HepG2 (cell line): ENCODE results near the gene BCAS3. TPM values are rescaled to one million over a fixed set of nuclear protein-coding genes. Genes with fewer than 3 reads are reported as not detected.
"Not testable (repeated sequence)": the region's sequence is repeated elsewhere in the genome, so short reads cannot be mapped to it uniquely, and the experiment has no call there.

Experiments
- ATAC-seq: fragments of 200-7000 bp; cut with Tn5 transposase; 3 replicates; pipeline ENCODE4 v1.9.1; 2020; ENCODE audit warnings: mild to moderate bottlenecking, moderate library complexity
- BruUV-seq: library from RNA; stranded (reverse); fragments of 400-500 nt; replicated peaks from 2 replicates; lab custom pipeline; 2021; lab: Mats Ljungman, UMichigan
- CTCF ChIA-PET: fragments of 300-600 bp; formaldehyde crosslinking; extraction: SDS; loops from one replicate; lab custom pipeline; 2021; ENCODE audit warnings: low total read pairs, inconsistent platforms, low intra/inter-chr PET ratio; lab: Yijun Ruan, JAX
- POLR2A ChIA-PET: fragments of 350-600 bp; sonication (Branson Sonifier 250); formaldehyde crosslinking; loops from one replicate; lab custom pipeline; 2020; ENCODE audit warnings: antibody characterized with exemption, inconsistent platforms; lab: Yijun Ruan, JAX
- DNase-seq: peaks from one replicate; pipeline ENCODE4 v3.0.0-alpha.2; 2015; ENCODE audit warnings: low spot score
- FAIRE-seq: peaks from 3 replicates; lab custom pipeline; 2011; peaks lifted over from hg19 to GRCh38; lab: Jason Lieb, UNC
- H2AFZ ChIP-seq: one replicate; pipeline ENCODE4 v1.6.1; 2011; ENCODE audit warnings: low read length, inconsistent platforms
- H3K27ac ChIP-seq: fragments of 300-600 bp; 3 replicates; pipeline ENCODE4 v1.8.0; 2011; ENCODE audit warnings: mixed run types, mild to moderate bottlenecking, mixed read lengths, low read length, inconsistent platforms; ENCODE audit not compliant: insufficient read depth; ENCODE audit errors: extremely low read length
- H3K27me3 ChIP-seq, 2 experiments: fragments of 200-600 bp in 1 of 2; 2 replicates in 1 of 2; 3 replicates in 1 of 2; pipeline versions ENCODE4 v1.6.0 to v1.8.0; 2011; ENCODE audit warnings: low read length in 2 of 2, mild to moderate bottlenecking in 2 of 2, moderate library complexity in 2 of 2, inconsistent platforms in 1 of 2; ENCODE audit not compliant: insufficient read depth in 2 of 2, control insufficient read depth in 1 of 2
- H3K36me3 ChIP-seq, 2 experiments: fragments of 200-600 bp in 1 of 2; replicated peaks in 1 of 2; 2 replicates in 1 of 2; 3 replicates in 1 of 2; pipeline versions ENCODE4 v1.5.1 to v1.8.0; 2011; ENCODE audit warnings: low read length in 2 of 2, inconsistent platforms in 1 of 2; ENCODE audit not compliant: insufficient read depth in 2 of 2, control insufficient read depth in 1 of 2
- H3K4me1 ChIP-seq: 2 replicates; pipeline ENCODE4 v1.5.1; 2012; ENCODE audit warnings: low read length, inconsistent platforms; ENCODE audit not compliant: insufficient read depth
- H3K4me2 ChIP-seq: 2 replicates; pipeline ENCODE4 v1.6.0; 2011; ENCODE audit warnings: low read depth, low read length, inconsistent platforms
- H3K4me3 ChIP-seq, 3 experiments: fragments of 200-600 bp in 1 of 3; sonication (generic), shearing (Covaris generic) in 1 of 3; replicated peaks in 1 of 3; 2 replicates each; pipeline ENCODE4 v1.5.1; 2011 to 2016; ENCODE audit warnings: low read length in 3 of 3, inconsistent platforms in 2 of 3, low read depth in 2 of 3, mild to moderate bottlenecking in 2 of 3, control low read depth in 1 of 3, mixed read lengths in 1 of 3; ENCODE audit not compliant: insufficient read depth in 1 of 3
- H3K79me2 ChIP-seq: one replicate; pipeline ENCODE4 v1.6.1; 2011; ENCODE audit warnings: low read length, inconsistent platforms; ENCODE audit not compliant: insufficient read depth
- H3K9ac ChIP-seq: 2 replicates; pipeline ENCODE4 v1.6.0; 2011; ENCODE audit warnings: mild to moderate bottlenecking, low read depth, low read length, inconsistent platforms; ENCODE audit not compliant: insufficient read depth
- H3K9me3 ChIP-seq: 2 replicates; pipeline ENCODE4 v1.5.1; 2012; ENCODE audit warnings: mild to moderate bottlenecking, low read length
- H4K20me1 ChIP-seq: 2 replicates; pipeline ENCODE4 v1.6.0; 2011; ENCODE audit warnings: inconsistent platforms, mild to moderate bottlenecking, low read length, moderate library complexity; ENCODE audit not compliant: insufficient read depth
- CEBPB ChIP-seq: IDR thresholded peaks from 2 replicates; pipeline ENCODE4 v1.6.1; 2011; ENCODE audit warnings: low read depth, low read length, improper control_type of control experiment, borderline replicate concordance
- CEBPG ChIP-seq: IDR thresholded peaks from 2 replicates; pipeline ENCODE4 v1.6.1; 2016
- E2F5 ChIP-seq: sonication (generic); formaldehyde crosslinking; conservative IDR thresholded peaks from 2 replicates; pipeline ENCODE4 v1.4.0; 2020; ENCODE audit warnings: missing genetic modification reagents
- ZNF281 ChIP-seq: sonication (generic); formaldehyde crosslinking; IDR thresholded peaks from 2 replicates; pipeline ENCODE4 v1.4.0; 2020; ENCODE audit warnings: missing genetic modification reagents, borderline replicate concordance
- WGBS: methylation state at CpG from one replicate; pipeline ENCODE4 v1.1.6; 2017; ENCODE audit warnings: low lambda C conversion rate; 5-methylcytosine and 5-hydroxymethylcytosine counted together
- in situ Hi-C: cut with HindIII; loops from 2 replicates; pipeline ENCODE4 v1.10.0; 2017; ENCODE audit warnings: low pct_unique_long_range_greater_than_20kb; ENCODE audit not compliant: extremely low pct_ligation_motif_present
- intact Hi-C: fragments of 100-400 bp; cut with micrococcal nuclease; formaldehyde crosslinking; loops from one replicate; pipeline ENCODE4 v1.10.0; 2022; ENCODE audit not compliant: unreplicated experiment
- polyA plus RNA-seq, 8 experiments: library from polyadenylated mRNA; depleted of rRNA in 3 of 8; stranded (reverse) in 7 of 8; unstranded in 1 of 8; fragments of >200 nt; fragmentation: Illumina TruSeq in 4 of 8; extraction: Trizol in 4 of 8; gene quantifications; 2 replicates each; pipeline versions ENCODE4 v1.2.1 to v1.2.3, GENCODE V29; 2011 to 2016; ENCODE audit warnings: low read depth in 4 of 8, missing spikeins in 1 of 8, mixed read lengths in 1 of 8; ENCODE audit not compliant: insufficient read depth in 1 of 8
- total RNA-seq, 5 experiments: library from RNA; depleted of rRNA; stranded (reverse); fragments of >200 nt; fragmentation: Illumina TruSeq; extraction: Trizol; gene quantifications; 2 replicates each; pipeline ENCODE4 v1.2.3, GENCODE V29; 2016; ENCODE audit warnings: low read depth in 1 of 5

BCAS3 gene
- total and polyA plus RNA-seq, 2 of the 13 experiments (the other 11 are each of a cell fraction or from before 2014, with no cell fraction given), result 10.7 to 11.2 TPM

- no peak for TF ChIP-seq E2F5 (CRISPR knock-in tag)
Observed at GRCh38 chr17:61144617-61145564, 467.2 kb downstream of the BCAS3 start (continued).

GRCh38 chr17:61146833-61147232, 469.2 kb downstream of the BCAS3 start:
- WGBS, result 82% methylated on average over 8 of the region's 8 CpGs
- H3K27me3 ChIP-seq, H3K4me3 ChIP-seq, intact Hi-C loops, DNase-seq, FAIRE-seq, H3K36me3 ChIP-seq, H3K9ac ChIP-seq, H3K4me2 ChIP-seq, H2AFZ ChIP-seq, H3K79me2 ChIP-seq, ATAC-seq, H3K9me3 ChIP-seq, CTCF ChIA-PET, POLR2A ChIA-PET, in situ Hi-C loops, H3K27ac ChIP-seq, H4K20me1 ChIP-seq, BruUV-seq: not testable (repeated sequence)
- peaks cover 15% of the 10 kb centered on the region for H3K4me1 ChIP-seq

- Histone ChIP-seq H3K79me2 (no peaks in the 10 kb centered on the region), H3K9me3 (no peaks in the 10 kb centered on the region), H4K20me1 (no peaks in the 10 kb centered on the region), H3K9ac (no peak overlapping the region), H2AFZ (no peak overlapping the region), H3K4me1 (peaks cover 15% of the 10 kb centered on the region), H3K36me3 (no peaks in the 10 kb centered on the region), H3K4me2 (no peak overlapping the region), H3K27me3 (no peaks in the 10 kb centered on the region), H3K27ac (no peak overlapping the region), H3K4me3 (no peak overlapping the region)
- 65% methylated on average over 6 of the region's 6 CpGs for WGBS
- ATAC-seq, result no peak
- no peak for DNase-seq
- intact Hi-C loops (no loop called here), in situ Hi-C loops (no loop called here)
- TF ChIP-seq CEBPB, result peak; percentile 93
- TF ChIP-seq ZNF281, result no peak
- peak; percentile 28; the same call in 1 of the 2 replicates for TF ChIP-seq CEBPG (CRISPR knock-in tag)
- FAIRE-seq, result no peak
- no TSS peak for BruUV-seq
- CTCF ChIA-PET, result no interaction called here
- POLR2A ChIA-PET, result no interaction called here
Observed at GRCh38 chr17:61149106-61149825, 471.6 kb downstream of the BCAS3 start.
